Adrenal gland (tissue), 5 donors: ENCODE data around the gene SMARCC2.

Experiments used
- CTCF ChIP-seq, 6 experiments: fragments of 450-650 bp in 4 of 6; fragments of 200-600 bp in 2 of 6; sonication (generic) in 1 of 6; IDR thresholded peaks; 1 replicate in 5 of 6; 2 replicates in 1 of 6; pipeline versions ENCODE4 v1.5.1 to v1.8.0; 2016 to 2021; ENCODE audit warnings: antibody characterized with exemption in 6 of 6, mild to moderate bottlenecking in 2 of 6, moderate library complexity in 1 of 6
- POLR2A ChIP-seq, 2 donors: fragments of 450-650 bp; IDR thresholded peaks; one replicate each; pipeline ENCODE4 v1.6.1; 2017; ENCODE audit warnings: antibody characterized with exemption in 2 of 2, mild to moderate bottlenecking in 2 of 2, moderate library complexity in 1 of 2
- donor health status: DM: no; HTN: no; CAD: no.

GRCh38 chr12:56222531-56222895 lies 33.2 kb upstream of the SMARCC2 start:
- TF ChIP-seq CTCF (IDR thresholded peaks at IDR 0.05) (no peak), POLR2A (IDR thresholded peaks at IDR 0.05) (no peak)
